Inflammatory macrophage treated with lipopolysaccharide for 4 hours (primary cell): ENCODE measurements around the gene B2M.
"Not testable (repeated sequence)": the region's sequence is repeated elsewhere in the genome, so short reads cannot be mapped to it uniquely, and the experiment has no call there.

Experiments used
- DNase-seq: peaks from one replicate; pipeline ENCODE4 v3.0.0-alpha.2; 2020

Gene B2M

GRCh38 chr15:44700676-44701075 is 10.6 kb upstream of the B2M start:
- DNase-seq: not testable (repeated sequence)

- no peak for DNase-seq
Observed at GRCh38 chr15:44705986-44706385, 5.3 kb upstream of the B2M start.

- no peak for DNase-seq
Observed at GRCh38 chr15:44706401-44706800, 4.9 kb upstream of the B2M start.

GRCh38 chr15:44706946-44707636 is 4.2 kb upstream of the B2M start:
- no peak for DNase-seq

GRCh38 chr15:44710236-44711095 is 851 bp upstream of the B2M start:
- peak; percentile 91 for DNase-seq

GRCh38 chr15:44711743-44712345 is 527 bp downstream of the B2M start:
- peak; percentile 74 for DNase-seq

GRCh38 chr15:44712346-44713005 is 1.2 kb downstream of the B2M start:
- peak; percentile 92 for DNase-seq

GRCh38 chr15:44713006-44713966 is 2.0 kb downstream of the B2M start:
- peak; percentile 65 for DNase-seq

- DNase-seq: no peak
Observed at GRCh38 chr15:44715142-44715796, 4.0 kb downstream of the B2M start.

GRCh38 chr15:44715797-44716334 is 4.5 kb downstream of the B2M start:
- no peak for DNase-seq

- DNase-seq: no peak
Observed at GRCh38 chr15:44716983-44717602, 5.8 kb downstream of the B2M start.

GRCh38 chr15:44718180-44718926 is 7.0 kb downstream of the B2M start:
- no peak for DNase-seq

GRCh38 chr15:44718927-44719292 is 7.6 kb downstream of the B2M start:
- DNase-seq: no peak

- no peak for DNase-seq
Observed at GRCh38 chr15:44719293-44719999, 8.1 kb downstream of the B2M start.

- not testable (repeated sequence) for DNase-seq
Observed at GRCh38 chr15:44720000-44720435, 8.7 kb downstream of the B2M start.

GRCh38 chr15:44720460-44721176 is 9.3 kb downstream of the B2M start:
- DNase-seq: peak; percentile 35

GRCh38 chr15:44722011-44722410 is 10.7 kb downstream of the B2M start:
- DNase-seq: no peak

- DNase-seq: peak; percentile 64
Observed at GRCh38 chr15:44726136-44726535, 14.8 kb downstream of the B2M start.
